CD4-positive, alpha-beta memory T cell (primary cell): ENCODE results near the gene KLLN. TPM values are rescaled to one million over a fixed set of nuclear protein-coding genes. Genes with fewer than 3 reads are reported as not detected.
"Not testable (repeated sequence)": the region's sequence is repeated elsewhere in the genome, so short reads cannot be mapped to it uniquely, and the experiment has no call there.

Source experiments
- CTCF ChIA-PET: fragments of 350-600 bp; sonication (Branson Sonifier 250); formaldehyde crosslinking; loops from one replicate; lab custom pipeline; 2021; ENCODE audit warnings: inconsistent platforms; ENCODE audit not compliant: partially characterized antibody; lab: Charles Lee
- POLR2A ChIA-PET: fragments of 350-600 bp; sonication (Branson Sonifier 250); formaldehyde crosslinking; loops from one replicate; lab custom pipeline; 2021; ENCODE audit not compliant: partially characterized antibody; lab: Charles Lee
- DNase-seq, 5 donors: peaks; one replicate each; pipeline versions ENCODE4 v3.0.0 to v3.0.0-alpha.2; 2020 to 2022; ENCODE audit warnings: mixed read lengths in 1 of 5
- H3K27ac ChIP-seq: one replicate; pipeline ENCODE4 v1.7.0; 2013; ENCODE audit warnings: low read depth, low read length
- H3K27me3 ChIP-seq: 2 replicates; pipeline ENCODE4 v1.7.0; 2013; ENCODE audit warnings: mild to moderate bottlenecking, low read length, moderate library complexity; ENCODE audit not compliant: insufficient read depth
- H3K36me3 ChIP-seq: 2 replicates; pipeline ENCODE4 v1.7.0; 2013; ENCODE audit warnings: mild to moderate bottlenecking, low read length, moderate library complexity; ENCODE audit not compliant: insufficient read depth
- H3K4me1 ChIP-seq: 2 replicates; pipeline ENCODE4 v1.7.0; 2013; ENCODE audit warnings: mild to moderate bottlenecking, low read length, moderate library complexity; ENCODE audit not compliant: insufficient read depth
- H3K4me3 ChIP-seq, 2 donors: one replicate each; pipeline ENCODE4 v1.7.0; 2013; ENCODE audit warnings: low read length in 2 of 2, mild to moderate bottlenecking in 1 of 2
- H3K9me3 ChIP-seq, 2 donors: one replicate each; pipeline ENCODE4 v1.7.0; 2013; ENCODE audit warnings: low read length in 2 of 2, control low read depth in 1 of 2; ENCODE audit not compliant: control insufficient read depth in 1 of 2
- H3K27ac Mint-ChIP-seq, 7 donors: one replicate each; pipeline ENCODE4 v1.8.0; 2020 to 2021; ENCODE audit warnings: mixed read lengths in 7 of 7, mild to moderate bottlenecking in 6 of 7, inconsistent platforms in 3 of 7, moderate library complexity in 3 of 7
- H3K27me3 Mint-ChIP-seq, 2 donors: one replicate each; pipeline ENCODE4 v1.8.0; 2020 to 2021; ENCODE audit warnings: mixed read lengths in 2 of 2
- H3K36me3 Mint-ChIP-seq, 2 donors: one replicate each; pipeline ENCODE4 v1.8.0; 2020 to 2021; ENCODE audit warnings: mixed read lengths in 2 of 2, inconsistent platforms in 1 of 2, mild to moderate bottlenecking in 1 of 2
- H3K4me1 Mint-ChIP-seq, 4 donors: one replicate each; pipeline ENCODE4 v1.8.0; 2020 to 2021; ENCODE audit warnings: mixed read lengths in 4 of 4, mild to moderate bottlenecking in 1 of 4
- H3K4me3 Mint-ChIP-seq, 8 donors: one replicate each; pipeline ENCODE4 v1.8.0; 2020 to 2021; ENCODE audit warnings: mixed read lengths in 8 of 8, mild to moderate bottlenecking in 7 of 8, moderate library complexity in 6 of 8, inconsistent platforms in 3 of 8
- H3K9me3 Mint-ChIP-seq, 8 donors: one replicate each; pipeline ENCODE4 v1.8.0; 2020 to 2021; ENCODE audit warnings: mixed read lengths in 8 of 8, mild to moderate bottlenecking in 5 of 8, inconsistent platforms in 3 of 8, moderate library complexity in 1 of 8
- intact Hi-C: fragments of 100-400 bp; cut with micrococcal nuclease; formaldehyde crosslinking; loops from one replicate; pipeline ENCODE4 v1.15.1; 2023
- polyA plus RNA-seq, 2 donors: library from polyadenylated mRNA; unstranded; fragments of 300-500 nt; fragmentation: Illumina TruSeq; gene quantifications; one replicate each; pipeline ENCODE4 v1.2.3, GENCODE V29; 2021
- total RNA-seq, 2 experiments: library from RNA; stranded (reverse); gene quantifications; one replicate each; pipeline ENCODE4 v1.2.3, GENCODE V29; 2021

Gene KLLN
- total and polyA plus RNA-seq, 4 experiments from 2014 or later: 0.09 to 1.3 (median 1.0) TPM; not detected in 1

GRCh38 chr10:87875929-87876571, 12.7 kb upstream of the KLLN start:
- H3K36me3 Mint-ChIP-seq: peaks cover 26 to 32% of the 10 kb centered on the region in 2 donors
- no peak overlapping the region for H3K27ac Mint-ChIP-seq
- POLR2A ChIA-PET: interaction anchor here (6.0 kb wide), 1 partner anchor 13 kb away, joined by 42 read pairs; the partner anchor contains the start of genes KLLN and PTEN
- peaks cover 0 to 6% (median 0%) of the 10 kb centered on the region in 8 donors for H3K9me3 Mint-ChIP-seq
- no peak for DNase-seq
- H3K4me1 Mint-ChIP-seq: peaks cover 37 to 62% (median 47%) of the 10 kb centered on the region in 4 donors
- intact Hi-C loops: no loop called here
- no peaks in the 10 kb centered on the region for H3K9me3 ChIP-seq
- H3K36me3 ChIP-seq: no peaks in the 10 kb centered on the region
- peak overlapping the region in 1 of 8 donors; percentile 18 for H3K4me3 Mint-ChIP-seq
- no peaks in the 10 kb centered on the region for H3K27me3 ChIP-seq
- H3K4me1 ChIP-seq: peaks cover 62% of the 10 kb centered on the region
- no peak overlapping the region for H3K4me3 ChIP-seq
- H3K27me3 Mint-ChIP-seq: no peaks in the 10 kb centered on the region
- H3K27ac ChIP-seq: no peak overlapping the region
- CTCF ChIA-PET: no interaction called here

- POLR2A ChIA-PET: interaction anchor here (0.6 to 6.0 kb wide), 2 partner anchors 11 to 1960 kb away, joined by 3 to 42 read pairs; partner anchors contain the start of genes KLLN and PTEN
- Mint-ChIP-seq H3K27me3 (no peaks in the 10 kb centered on the region), H3K9me3 (no peaks in the 10 kb centered on the region), H3K27ac (no peak overlapping the region), H3K4me3 (peak overlapping the region in 4 of 8 donors; percentile 31 to 62 (median 50)), H3K36me3 (peaks cover 18% of the 10 kb centered on the region in 2 donors), H3K4me1 (peaks cover 46 to 73% (median 54%) of the 10 kb centered on the region in 4 donors)
- no peak for DNase-seq
- Histone ChIP-seq H3K9me3 (no peaks in the 10 kb centered on the region), H3K27me3 (no peaks in the 10 kb centered on the region), H3K27ac (no peak overlapping the region), H3K36me3 (no peaks in the 10 kb centered on the region), H3K4me3 (no peak overlapping the region), H3K4me1 (peaks cover 79% of the 10 kb centered on the region)
- CTCF ChIA-PET: interaction anchor here (1.4 kb wide), 1 partner anchor 515 kb away, joined by 3 read pairs; no protein-coding TSS in a partner anchor
- intact Hi-C loops: no loop called here
These were observed 10.3 kb upstream of the KLLN start for GRCh38 chr10:87873656-87874055.

- H3K9me3 ChIP-seq: no peaks in the 10 kb centered on the region
- intact Hi-C loops: no loop called here
- no peaks in the 10 kb centered on the region for H3K9me3 Mint-ChIP-seq
- POLR2A ChIA-PET: interaction anchor here (6.0 kb wide), 1 partner anchor 10 kb away, joined by 42 read pairs; the partner anchor contains the start of genes KLLN and PTEN
- H3K4me1 Mint-ChIP-seq: peaks cover 46 to 73% (median 55%) of the 10 kb centered on the region in 4 donors
- H3K27ac Mint-ChIP-seq: no peak overlapping the region
- H3K36me3 ChIP-seq: no peaks in the 10 kb centered on the region
- CTCF ChIA-PET: interaction anchor here (1.4 kb wide), 1 partner anchor 516 kb away, joined by 3 read pairs; no protein-coding TSS in a partner anchor
- DNase-seq: no peak
- H3K27ac ChIP-seq: no peak overlapping the region
- H3K4me3 Mint-ChIP-seq: peak overlapping the region in 7 of 8 donors; percentile 3 to 52 (median 10)
- H3K36me3 Mint-ChIP-seq: peaks cover 14 to 15% of the 10 kb centered on the region in 2 donors
- no peaks in the 10 kb centered on the region for H3K27me3 Mint-ChIP-seq
- no peaks in the 10 kb centered on the region for H3K27me3 ChIP-seq
- no peak overlapping the region for H3K4me3 ChIP-seq
- peaks cover 86% of the 10 kb centered on the region for H3K4me1 ChIP-seq
These were observed 9.5 kb upstream of the KLLN start for GRCh38 chr10:87872828-87873227.

DNA sequence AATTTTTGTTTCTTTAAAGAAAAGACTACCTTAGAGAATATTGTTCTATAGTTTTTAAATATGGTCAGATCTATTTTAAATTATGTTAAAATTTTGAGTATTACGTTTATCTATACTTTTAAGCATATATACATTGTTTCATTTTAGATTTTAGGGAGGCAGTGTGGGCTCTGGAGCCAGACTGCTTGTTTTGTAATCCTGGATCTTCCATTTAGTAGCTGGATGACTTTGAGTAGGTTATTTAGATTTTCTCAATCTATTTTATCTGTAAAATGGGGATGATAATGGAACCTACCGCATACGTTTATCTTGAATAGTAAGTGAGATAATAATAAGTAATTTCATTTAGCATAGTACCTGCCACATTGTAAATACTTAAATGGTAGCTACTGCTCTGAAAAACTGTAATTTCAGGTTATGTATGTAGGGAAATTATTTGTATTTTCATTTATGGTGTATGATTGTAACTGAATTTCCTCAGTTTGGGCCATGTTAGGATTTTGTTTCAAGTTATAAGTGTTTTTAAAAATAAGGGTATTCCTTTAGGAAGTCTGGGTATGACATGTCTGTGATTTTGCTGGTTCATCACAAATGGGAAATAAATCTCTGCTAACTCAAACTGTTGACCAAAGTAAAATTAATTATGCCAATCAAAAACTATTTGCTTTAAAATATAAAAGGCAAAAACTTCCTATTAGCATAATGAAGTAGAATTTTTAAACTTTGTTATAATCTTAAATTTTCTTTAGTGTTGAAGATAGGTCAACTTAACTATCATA, 6.6 kb upstream of the KLLN start:
- intact Hi-C loops: loop anchor here (10.0 kb wide), 1 partner anchor 815 kb away; no protein-coding TSS in a partner anchor
- peak overlapping the region in 6 of 8 donors; percentile 6 to 75 (median 28) for H3K4me3 Mint-ChIP-seq
- DNase-seq: no peak
- H3K4me1 Mint-ChIP-seq: peaks cover 52 to 89% (median 66%) of the 10 kb centered on the region in 4 donors
- no peak overlapping the region for H3K27ac ChIP-seq
- no peaks in the 10 kb centered on the region for H3K27me3 Mint-ChIP-seq
- H3K9me3 Mint-ChIP-seq: no peaks in the 10 kb centered on the region
- H3K27me3 ChIP-seq: no peaks in the 10 kb centered on the region
- no peaks in the 10 kb centered on the region for H3K9me3 ChIP-seq
- H3K4me3 ChIP-seq: no peak overlapping the region
- peaks cover 12 to 24% of the 10 kb centered on the region in 2 donors for H3K36me3 Mint-ChIP-seq
- peaks cover 87% of the 10 kb centered on the region for H3K4me1 ChIP-seq
- ChIA-PET POLR2A (interaction anchor here (6.0 kb wide), 1 partner anchor 7 kb away, joined by 42 read pairs; the partner anchor contains the start of genes KLLN and PTEN), CTCF (interaction anchor here (0.6 to 1.1 kb wide), 2 partner anchors 94 to 518 kb away, joined by 4 read pairs; no protein-coding TSS in a partner anchor)
- no peaks in the 10 kb centered on the region for H3K36me3 ChIP-seq
- H3K27ac Mint-ChIP-seq: no peak overlapping the region

DNA sequence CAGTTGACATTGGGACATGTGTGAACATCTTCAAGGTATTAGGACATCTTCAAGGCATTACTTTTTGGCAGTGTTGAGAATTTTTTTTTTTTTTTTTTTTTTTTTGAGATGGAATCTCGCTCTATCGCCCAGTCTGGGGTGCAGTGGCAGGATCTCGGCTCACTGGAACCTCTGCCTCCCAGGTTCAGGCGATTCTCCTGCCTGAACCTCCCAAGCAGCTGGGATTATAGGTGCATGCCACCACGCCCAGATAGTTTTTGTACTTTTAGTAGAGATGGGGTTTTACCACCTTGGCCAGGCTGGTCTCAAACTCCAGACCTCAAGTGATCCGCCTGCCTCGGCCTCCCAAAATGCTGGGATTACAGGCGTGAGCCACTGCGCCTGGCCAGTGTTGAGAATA, 5.8 kb upstream of the KLLN start:
- H3K4me1 Mint-ChIP-seq: peaks cover 49 to 88% (median 62%) of the 10 kb centered on the region in 4 donors
- CTCF ChIA-PET: interaction anchor here (1.1 kb wide), 1 partner anchor 519 kb away, joined by 4 read pairs; no protein-coding TSS in a partner anchor
- intact Hi-C loops: loop anchor here (10.0 kb wide), 1 partner anchor 816 kb away; no protein-coding TSS in a partner anchor
- not testable (repeated sequence) for H3K27ac ChIP-seq, H3K27me3 ChIP-seq, H3K36me3 ChIP-seq, H3K4me3 ChIP-seq, H3K9me3 ChIP-seq, H3K27me3 Mint-ChIP-seq, H3K9me3 Mint-ChIP-seq, DNase-seq
- POLR2A ChIA-PET: interaction anchor here (1.0 kb wide), 1 partner anchor 51 kb away, joined by 4 read pairs; the partner anchor contains the start of gene ATAD1
- H3K36me3 Mint-ChIP-seq: peaks cover 12 to 32% of the 10 kb centered on the region in 2 donors
- H3K27ac Mint-ChIP-seq: peak overlapping the region in 1 of 7 donors; percentile 30
- peaks cover 79% of the 10 kb centered on the region for H3K4me1 ChIP-seq
- peak overlapping the region; percentile 21 to 78 (median 64) for H3K4me3 Mint-ChIP-seq

DNA sequence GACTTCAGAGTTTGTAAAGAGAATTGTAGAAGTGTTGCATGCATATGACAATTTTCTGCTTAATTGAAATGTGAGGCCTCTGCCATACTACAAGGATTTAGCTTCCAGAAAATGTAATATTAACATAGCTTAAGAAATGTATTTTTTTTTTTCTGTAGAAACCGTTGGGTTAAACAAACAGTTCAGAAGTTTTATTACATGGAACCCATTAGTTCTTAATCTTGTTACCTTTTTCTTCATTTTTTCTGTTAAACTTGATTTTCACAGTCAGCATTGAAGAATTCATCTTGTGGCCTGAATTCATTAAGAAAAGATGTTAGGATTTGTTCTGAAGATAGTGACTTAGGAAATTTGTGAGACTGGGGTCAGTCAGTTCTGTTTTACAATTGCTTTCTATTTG, 4.9 kb upstream of the KLLN start:
- ChIA-PET POLR2A (interaction anchor here (1.0 kb wide), 1 partner anchor 50 kb away, joined by 4 read pairs; the partner anchor contains the start of gene ATAD1), CTCF (no interaction called here)
- Mint-ChIP-seq H3K27me3 (no peaks in the 10 kb centered on the region), H3K4me1 (peaks cover 43 to 80% (median 57%) of the 10 kb centered on the region in 4 donors), H3K36me3 (peaks cover 12 to 34% of the 10 kb centered on the region in 2 donors), H3K4me3 (peak overlapping the region; percentile 13 to 78 (median 67)), H3K27ac (peak overlapping the region in 2 of 7 donors; percentile 17 to 46), H3K9me3 (peaks cover 0 to 2% (median 0%) of the 10 kb centered on the region in 8 donors)
- Histone ChIP-seq H3K9me3 (no peaks in the 10 kb centered on the region), H3K4me1 (peaks cover 70% of the 10 kb centered on the region), H3K27ac (no peak overlapping the region), H3K4me3 (no peak overlapping the region), H3K36me3 (no peaks in the 10 kb centered on the region), H3K27me3 (no peaks in the 10 kb centered on the region)
- intact Hi-C loops: loop anchor here (1.0 to 10.0 kb wide), 2 partner anchors 9 to 817 kb away; no protein-coding TSS in a partner anchor
- DNase-seq: no peak
